ENCODE results near the gene PIK3C2A.

- TF ChIP-seq POLR2A (IDR thresholded peaks at IDR 0.05; ENCODE audit: low read depth, low read length) (no peak), SIN3A (IDR thresholded peaks at IDR 0.05; ENCODE audit: low read depth, low read length) (no peak), HCFC1 (IDR thresholded peaks at IDR 0.05; ENCODE audit: low read length) (no peak), SMC3 (IDR thresholded peaks at IDR 0.05; ENCODE audit: borderline replicate concordance, low read length) (no peak), IRF5 (IDR thresholded peaks at IDR 0.05; ENCODE audit: borderline replicate concordance) (no peak), CBX5 (IDR thresholded peaks at IDR 0.05; ENCODE audit: low read depth) (no peak), MXI1 (IDR thresholded peaks at IDR 0.05; ENCODE audit: low read depth, low read length) (no peak)
These were observed 2.1 kb upstream of the PIK3C2A start for GRCh38 chr11:17209939-17210245.

Measured in GM12878 (cell line).